GM18867 (cell line): ENCODE results near the gene MED12L.
"Not testable (repeated sequence)": the region's sequence is repeated elsewhere in the genome, so short reads cannot be mapped to it uniquely, and the experiment has no call there.

Source experiments
- ATAC-seq: cut with Tn5 transposase; IDR thresholded peaks from one replicate; pipeline ENCODE4 v1.9.1; 2021; ENCODE audit warnings: mild to moderate bottlenecking, moderate library complexity; ENCODE audit not compliant: unreplicated experiment

The MED12L gene, protein sequence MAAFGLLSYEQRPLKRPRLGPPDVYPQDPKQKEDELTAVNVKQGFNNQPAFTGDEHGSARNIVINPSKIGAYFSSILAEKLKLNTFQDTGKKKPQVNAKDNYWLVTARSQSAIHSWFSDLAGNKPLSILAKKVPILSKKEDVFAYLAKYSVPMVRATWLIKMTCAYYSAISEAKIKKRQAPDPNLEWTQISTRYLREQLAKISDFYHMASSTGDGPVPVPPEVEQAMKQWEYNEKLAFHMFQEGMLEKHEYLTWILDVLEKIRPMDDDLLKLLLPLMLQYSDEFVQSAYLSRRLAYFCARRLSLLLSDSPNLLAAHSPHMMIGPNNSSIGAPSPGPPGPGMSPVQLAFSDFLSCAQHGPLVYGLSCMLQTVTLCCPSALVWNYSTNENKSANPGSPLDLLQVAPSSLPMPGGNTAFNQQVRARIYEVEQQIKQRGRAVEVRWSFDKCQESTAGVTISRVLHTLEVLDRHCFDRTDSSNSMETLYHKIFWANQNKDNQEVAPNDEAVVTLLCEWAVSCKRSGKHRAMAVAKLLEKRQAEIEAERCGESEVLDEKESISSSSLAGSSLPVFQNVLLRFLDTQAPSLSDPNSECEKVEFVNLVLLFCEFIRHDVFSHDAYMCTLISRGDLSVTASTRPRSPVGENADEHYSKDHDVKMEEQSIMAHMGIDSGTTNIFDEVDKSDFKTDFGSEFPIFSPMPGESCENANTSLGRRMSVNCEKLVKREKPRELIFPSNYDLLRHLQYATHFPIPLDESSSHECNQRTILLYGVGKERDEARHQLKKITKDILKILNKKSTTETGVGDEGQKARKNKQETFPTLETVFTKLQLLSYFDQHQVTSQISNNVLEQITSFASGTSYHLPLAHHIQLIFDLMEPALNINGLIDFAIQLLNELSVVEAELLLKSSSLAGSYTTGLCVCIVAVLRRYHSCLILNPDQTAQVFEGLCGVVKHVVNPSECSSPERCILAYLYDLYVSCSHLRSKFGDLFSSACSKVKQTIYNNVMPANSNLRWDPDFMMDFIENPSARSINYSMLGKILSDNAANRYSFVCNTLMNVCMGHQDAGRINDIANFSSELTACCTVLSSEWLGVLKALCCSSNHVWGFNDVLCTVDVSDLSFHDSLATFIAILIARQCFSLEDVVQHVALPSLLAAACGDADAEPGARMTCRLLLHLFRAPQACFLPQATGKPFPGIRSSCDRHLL (N-terminal part only)

DNA sequence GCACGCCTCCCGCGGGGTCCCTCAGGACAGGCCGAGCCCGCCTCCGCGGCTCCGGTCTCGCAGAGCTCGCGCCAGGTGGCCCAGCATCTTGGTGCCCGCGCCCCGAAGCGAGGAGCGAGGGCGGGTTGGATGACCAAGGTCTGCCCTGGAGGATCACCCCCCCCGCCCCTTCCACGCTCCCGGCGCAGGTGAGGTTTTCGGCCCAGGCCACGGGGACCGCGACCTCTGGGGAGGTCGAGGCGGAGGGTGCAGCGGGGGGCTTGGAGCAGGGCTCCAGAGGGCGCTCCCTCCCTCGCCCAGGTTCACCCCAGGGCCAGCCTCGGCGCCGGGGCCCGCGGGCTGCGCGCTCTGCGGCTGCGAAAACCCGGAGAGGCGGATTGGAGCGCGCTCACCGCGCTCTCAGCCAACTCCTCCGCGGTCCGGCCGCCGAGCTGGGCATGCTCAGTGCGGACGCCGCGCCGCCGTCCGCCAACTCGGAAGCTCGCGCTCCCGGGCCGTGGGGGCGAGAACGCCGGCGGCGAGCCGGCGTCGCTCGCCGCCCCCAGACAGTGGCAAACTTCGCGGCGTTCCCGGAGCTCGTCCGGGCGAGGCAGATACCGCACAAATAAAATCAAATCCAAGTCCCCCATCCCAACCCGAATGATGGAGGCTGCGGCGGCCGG is at the start of gene MED12L:
Gene MED12L, plus strand, starts transcription at position 438 of the 662 bp plus-strand sequence. CDS start 1,263 bp downstream, outside the sequence.
- ATAC-seq, result peak; percentile 76

DNA sequence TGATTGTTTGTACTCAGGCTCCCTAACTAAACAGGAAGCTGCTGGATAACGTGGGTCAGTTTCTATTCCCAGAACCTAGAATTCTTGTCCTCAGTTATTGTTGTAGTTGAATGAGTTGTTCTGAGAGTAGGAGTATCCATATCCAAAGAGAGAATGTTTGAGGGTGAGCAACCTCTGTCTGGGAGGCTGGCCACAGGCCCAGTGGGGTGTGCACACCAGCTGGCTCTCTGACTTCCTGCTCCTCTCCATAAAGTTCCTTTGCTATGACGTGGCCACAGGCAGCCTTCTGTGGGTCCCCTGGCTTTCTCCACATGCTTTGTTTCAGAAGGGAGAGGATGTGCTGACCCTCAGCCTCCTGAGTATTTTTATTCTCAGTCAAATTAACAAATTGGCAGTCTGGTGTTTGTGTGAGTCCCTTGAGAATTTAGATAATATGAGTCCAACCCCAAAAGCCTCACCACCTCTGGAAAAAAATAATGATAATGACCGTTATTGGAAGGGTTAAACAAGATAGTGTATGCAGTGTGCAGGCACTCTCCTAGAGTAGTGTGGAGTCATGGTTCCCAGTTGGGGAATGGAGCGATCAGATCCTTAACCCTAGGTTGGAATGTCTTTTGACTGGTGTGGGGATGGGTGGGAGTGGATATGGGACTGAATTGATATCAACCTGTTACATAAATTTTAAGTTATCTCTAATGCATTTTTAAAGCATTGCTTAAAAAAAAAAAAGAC is 47.6 kb upstream of the MED12L start:
- ATAC-seq, result no peak

DNA sequence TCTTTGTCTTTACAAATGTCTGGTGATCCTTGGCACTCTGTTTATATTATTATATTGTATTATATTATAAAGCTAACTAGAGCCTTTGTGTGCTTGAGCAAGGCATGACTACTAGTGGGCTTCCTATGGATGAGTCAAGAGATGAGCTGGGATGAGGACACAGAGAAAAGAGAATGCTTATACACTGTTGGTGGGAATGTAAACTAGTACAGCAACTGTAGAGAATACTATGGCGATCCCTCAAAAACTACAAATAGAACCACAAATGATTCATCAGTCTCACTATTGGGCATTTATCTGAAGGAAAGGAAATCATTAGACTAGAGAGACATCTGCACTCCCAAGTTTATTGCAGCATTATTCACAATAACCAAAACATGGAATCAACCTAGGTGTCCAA is 40.8 kb upstream of the MED12L start:
- no peak for ATAC-seq

DNA sequence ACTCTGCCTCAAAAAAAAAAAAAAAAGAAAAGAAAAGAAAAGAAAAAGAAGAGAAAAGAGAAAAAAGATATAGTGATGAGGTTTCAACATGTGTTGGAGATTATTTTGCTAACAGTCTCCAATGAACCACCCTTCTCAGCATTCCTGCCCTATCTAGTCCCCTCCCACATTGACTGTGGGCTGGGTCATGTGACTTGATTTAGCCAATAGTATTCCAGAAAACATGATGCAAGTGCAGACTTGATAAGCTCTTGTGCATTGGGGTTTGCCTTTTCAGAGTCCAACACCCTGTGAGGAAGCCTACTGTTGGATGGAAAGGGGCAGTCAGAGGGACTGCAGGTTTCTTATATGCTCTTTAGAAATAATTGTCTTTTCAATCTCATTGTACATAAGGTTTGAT is 37.8 kb upstream of the MED12L start:
- ATAC-seq, result no peak

DNA sequence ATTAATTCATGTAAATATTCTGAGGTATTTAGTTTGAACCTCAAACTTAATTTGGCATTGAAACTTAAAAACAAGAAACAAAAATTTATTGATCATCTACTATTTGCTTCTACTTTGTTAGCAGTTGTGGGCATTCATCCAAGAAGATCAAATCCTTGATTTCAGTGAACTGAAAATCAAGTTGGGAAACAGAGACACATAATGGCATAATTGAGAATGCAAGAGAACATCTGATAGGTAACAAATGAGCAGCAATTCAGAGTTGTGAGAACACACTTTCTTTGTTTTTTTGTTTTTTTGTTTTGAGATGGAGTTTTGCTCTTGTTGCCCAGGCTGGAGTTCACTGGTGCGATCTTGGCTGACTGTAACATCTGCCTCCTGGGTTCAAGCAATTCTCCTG is 33.9 kb upstream of the MED12L start:
- no peak for ATAC-seq

DNA sequence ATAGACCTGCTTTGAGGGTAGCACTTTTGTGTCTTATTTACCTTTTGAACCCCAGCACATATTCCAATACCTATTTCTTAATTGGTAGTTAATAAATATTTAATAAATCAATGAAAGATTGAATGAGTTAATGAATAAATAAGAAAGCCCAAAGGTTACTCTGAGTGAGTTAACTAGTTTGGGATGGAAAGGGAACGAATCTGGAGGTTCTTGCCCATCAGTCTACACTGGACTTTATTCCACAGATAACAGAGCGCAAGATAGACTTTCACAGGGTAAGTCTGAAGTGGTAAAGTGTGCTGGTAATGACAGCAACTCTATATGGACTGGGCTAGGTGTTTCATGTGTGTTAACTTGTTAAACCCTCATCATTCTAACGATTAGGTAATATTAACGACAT is 33.1 kb upstream of the MED12L start:
- ATAC-seq, result no peak

DNA sequence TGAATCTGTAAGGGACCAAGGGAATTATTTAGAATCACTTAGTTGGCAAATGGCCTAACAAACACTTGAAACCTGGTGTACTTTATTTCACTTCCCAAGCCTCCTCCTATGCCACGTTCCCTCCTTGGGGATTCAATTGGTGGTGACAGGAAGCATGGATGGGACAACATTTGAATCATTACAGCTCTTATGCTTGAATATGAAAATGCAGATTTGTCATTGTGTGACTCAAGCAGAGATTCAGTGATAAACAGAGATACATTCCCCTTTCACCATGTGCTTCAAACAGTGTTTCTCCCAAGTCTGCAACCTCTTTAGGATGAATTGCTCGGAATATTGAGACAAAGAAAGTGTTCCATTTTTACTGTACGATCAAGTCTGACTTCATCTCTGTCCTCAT is 32.7 kb upstream of the MED12L start:
- ATAC-seq, result no peak

DNA sequence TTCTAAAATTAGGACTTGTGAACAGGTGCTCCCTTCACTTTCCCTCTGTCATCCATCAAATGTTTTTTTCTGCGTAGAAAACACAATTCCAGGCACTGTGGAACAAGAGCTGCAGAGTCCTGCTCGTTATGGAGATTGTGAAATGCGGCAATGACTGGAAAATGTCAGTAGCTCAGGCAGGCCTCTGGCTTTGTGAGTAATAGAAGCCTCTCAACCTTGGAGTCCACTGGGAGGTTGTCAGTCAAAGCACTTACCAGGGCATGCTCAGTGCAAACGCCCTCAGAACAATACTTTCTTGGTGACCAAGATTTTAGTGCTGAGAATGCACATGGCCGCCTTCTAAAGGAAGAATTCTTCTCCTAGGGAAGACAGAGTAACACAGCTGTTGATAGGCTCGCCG is 26.7 kb upstream of the MED12L start:
- ATAC-seq, result no peak

DNA sequence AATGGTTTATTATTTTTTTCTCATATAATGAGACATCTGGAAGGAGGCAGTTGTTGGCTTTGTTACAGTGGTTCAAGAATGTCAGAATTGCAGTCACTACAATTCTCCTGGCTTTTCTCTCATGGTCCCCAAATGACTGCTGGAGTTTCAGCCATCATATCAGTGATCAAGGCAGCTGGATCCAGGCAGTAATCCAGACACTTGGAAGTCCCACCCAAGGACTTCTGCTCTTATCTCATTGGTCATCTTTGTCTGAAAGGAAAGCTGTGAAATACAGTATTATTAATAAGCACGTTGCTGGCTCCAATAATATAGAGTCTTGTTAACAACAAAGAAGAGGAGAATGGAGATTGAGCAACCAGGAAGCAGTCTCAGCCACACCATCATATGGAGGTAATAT is 22.9 kb upstream of the MED12L start:
- ATAC-seq, result no peak

DNA sequence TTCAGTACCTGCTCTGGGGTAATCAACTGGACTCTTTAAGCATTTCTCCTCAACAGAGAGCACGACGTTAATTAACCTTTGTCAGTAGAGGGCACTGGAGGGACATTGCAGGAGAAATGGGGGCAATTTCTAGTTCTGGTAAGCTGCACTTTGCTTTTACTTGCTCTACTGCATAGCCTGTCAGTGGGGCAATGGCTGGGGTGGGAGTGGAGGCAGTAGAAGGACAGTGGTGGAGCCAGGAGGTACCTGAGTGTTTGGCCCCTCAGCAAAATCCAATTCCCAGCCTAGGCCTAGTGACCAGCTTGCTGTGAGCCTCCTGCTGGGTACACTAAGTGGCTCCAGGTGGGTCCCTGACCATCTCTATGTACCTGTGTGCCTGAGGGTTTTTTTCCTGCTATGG is 18.3 kb upstream of the MED12L start:
- no peak for ATAC-seq

DNA sequence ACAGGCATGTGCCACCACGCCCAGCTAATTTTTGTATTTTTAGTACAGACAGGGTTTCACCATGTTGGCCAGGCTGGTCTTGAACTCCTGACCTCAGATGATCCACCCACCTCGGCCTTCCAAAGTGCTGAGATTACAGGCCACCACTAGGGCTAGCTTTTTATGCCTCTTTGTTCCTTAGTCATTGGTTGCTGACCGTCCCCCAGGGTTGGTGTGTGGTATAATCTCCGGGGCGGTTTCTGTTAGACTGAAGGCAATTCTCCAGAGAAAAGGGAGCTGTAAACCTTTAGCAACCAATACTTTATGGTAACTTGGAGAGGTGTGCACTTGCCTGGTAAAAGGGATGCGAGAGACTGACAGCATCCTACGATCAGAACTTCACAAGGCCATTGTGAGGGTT is 12.6 kb upstream of the MED12L start:
- not testable (repeated sequence) for ATAC-seq

DNA sequence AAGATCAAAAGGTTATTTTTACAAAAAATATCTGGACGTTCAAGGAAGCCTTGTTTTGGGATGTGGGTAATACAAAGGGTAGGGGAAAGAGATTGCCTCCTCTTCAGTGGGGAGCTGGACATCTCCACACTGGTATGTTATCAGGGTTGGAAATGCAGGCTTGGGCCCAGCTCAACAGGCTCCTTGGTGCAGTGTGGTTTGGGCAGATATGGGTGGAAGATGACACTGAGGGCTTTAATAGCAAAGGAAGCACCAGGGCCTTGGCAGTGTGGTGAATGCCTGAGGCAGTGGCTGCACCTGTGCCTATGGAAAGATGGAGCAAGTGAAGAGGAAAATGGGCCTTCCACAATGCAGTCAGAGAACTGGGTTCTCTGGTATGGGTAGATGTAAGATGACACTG is 11.2 kb upstream of the MED12L start:
- ATAC-seq, result no peak

DNA sequence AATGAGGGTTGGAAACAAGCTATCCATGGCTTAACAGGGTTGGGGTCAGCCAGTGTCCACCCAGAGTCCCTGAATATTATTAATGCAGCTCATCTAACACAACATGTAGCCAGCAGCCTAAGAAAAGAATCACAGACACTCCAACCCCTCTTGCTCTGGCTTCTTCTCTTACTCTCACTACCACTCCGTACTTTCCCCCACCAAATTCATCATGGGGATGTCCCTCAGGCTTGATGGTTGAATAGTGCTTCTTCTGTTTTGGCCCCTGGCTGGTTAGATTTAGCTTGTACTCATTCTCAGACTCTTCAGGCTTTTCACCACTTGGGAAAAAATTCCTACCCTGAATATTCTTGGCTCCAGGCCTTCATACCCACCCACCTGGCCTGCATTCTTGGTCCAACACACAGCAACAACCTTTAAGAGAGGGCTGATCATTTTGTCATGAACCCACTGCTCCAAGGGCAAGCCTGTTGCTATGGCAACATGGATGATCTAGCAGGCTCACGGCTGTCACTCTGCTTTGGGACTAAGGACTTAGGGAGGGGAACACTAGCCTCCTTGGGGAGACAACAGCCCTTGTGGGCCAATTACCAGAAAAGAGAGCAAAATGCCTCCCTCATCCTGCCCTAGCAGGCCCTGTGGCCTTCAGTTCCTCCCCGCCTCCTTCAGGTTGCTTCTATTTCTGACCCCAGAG is 9.4 kb upstream of the MED12L start:
- ATAC-seq, result no peak

DNA sequence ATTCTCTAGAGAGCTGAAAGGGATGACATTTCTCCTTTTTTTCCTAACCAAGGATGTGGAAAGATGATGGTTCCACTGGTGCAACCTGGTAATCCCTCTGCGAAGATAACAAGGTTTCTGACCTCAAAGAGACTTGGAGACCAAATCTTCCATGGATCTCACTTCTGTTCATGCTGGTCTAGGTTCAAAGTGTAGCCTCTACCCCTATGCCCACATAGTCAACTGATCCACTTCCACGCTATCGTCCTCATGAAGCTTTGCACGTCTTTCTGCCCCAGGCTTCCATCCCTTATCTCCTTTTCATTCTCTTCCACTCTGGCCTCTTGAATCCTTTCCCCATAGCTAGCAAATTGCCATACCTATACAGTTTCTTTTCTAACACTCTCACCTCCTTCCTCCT is 8.8 kb upstream of the MED12L start:
- ATAC-seq, result no peak

DNA sequence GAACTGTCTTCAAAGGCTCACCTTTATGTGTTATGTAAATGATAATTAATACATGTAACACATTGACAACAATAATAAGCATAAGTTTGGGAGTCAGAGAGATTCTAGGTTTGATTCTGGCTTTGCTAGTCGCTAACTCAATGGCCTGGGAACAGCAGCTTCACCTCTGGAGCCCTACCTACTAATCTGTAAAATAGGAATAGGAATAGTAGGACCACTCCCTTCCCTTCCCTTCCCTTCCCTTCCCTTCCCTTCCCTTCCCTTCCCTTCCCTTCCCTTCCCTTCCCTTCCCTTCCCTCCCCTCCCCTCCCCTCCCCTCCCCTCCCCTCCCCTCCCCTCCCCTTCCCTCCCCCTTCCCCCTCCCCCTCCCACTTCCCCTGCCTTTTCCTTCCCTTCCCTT is 4.4 kb upstream of the MED12L start:
- ATAC-seq, result not testable (repeated sequence)

DNA sequence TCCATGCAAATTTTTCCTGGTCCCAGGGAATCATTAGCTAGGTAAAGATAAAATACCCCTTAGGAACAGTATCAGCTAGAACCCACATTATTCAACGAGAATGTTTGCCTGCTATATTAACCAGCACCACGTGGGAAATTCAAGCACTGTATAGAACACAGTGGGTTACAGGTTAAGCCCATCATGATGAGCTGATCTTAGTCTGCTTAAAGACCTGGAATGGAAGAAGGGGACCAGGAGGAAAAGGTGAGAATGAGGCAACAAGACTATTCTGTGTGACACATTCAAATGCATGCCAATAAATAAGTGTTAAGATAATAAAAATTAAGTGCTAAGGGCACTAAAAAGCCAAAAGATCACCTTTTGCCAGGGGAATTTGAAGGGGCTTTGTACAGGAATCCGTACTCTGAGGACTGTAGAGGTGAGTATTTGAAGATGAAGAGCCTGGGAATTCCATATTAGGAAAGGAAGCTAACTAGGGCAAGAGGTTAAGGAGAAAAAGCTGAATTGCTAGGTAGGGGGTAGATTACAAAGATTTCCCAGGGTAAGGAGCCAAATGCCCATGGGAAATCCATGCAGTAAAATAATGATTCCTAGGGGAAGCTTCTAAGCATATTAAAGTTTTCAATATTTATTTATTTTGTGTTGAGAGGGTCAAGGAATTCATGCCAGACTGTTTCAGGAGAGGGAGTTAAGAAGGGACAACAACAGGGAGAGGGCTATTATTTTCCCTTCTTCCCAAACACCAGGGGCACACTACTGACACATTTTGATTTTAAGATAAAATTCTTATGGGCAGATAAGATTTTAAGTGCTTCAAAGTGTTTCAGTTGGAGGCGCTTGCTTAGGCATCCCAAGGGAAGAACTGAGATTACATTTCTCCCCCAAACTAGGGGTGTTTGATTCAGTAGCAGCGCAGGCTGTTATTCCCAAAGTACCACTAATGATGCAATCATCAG is 2.3 kb upstream of the MED12L start:
- no peak for ATAC-seq

DNA sequence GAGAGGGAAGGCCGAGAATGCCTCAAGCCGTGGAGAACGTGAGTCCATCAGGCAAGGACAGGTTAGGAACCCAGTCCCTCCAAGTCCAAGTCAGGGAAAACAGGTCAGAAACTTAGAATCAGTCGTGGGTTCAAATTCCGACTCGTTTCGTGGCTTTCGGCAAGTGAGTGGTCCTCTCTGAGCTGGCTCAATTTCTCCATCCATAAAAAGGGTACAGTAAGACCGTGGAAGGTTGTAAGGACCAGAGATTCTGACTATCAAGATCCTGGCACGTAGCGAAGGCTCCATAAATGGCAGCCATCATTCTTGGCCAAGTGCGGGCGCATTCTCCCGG is 604 bp upstream of the MED12L start:
- ATAC-seq, result no peak

DNA sequence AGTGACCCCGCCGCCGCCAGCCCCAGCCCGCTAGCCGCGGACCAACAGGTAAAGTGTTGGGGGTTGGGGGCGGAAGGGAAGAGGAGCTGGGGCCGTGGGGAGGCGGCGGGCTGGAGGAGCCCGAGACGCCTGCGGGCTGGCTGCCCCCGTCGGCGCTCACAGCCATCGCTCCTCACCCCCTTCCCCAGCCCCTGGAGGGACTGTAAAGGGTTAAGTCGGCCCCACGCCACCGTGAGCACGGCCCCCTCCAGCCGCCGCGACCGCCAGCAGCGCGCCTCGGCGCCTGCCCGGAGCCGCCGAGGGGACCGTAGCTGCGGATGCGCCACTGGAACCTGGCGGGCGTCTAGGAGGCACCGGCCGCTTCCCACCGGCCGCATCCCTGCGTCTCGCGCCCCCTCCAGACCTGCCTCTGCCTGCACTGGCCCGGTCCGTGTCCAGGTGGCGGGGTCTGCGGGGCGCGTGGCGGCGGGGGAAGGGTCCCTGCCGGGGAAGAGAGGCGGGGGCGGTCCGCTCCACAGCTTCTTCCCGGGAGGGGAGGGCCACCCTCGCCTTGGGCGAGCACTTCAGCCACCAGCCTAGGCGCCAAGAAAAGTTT is 522 bp downstream of the MED12L start:
- ATAC-seq, result peak; percentile 15
